ENCODE measurements around the gene IMPA2.
"Not testable (repeated sequence)": the region's sequence is repeated elsewhere in the genome, so short reads cannot be mapped to it uniquely, and the experiment has no call there.

Gene IMPA2

GRCh38 chr18:12068950-12069320 is 87.6 kb downstream of the IMPA2 start:
- Mint-ChIP-seq H3K27ac (no peak overlapping the region), H3K27me3 (peaks cover 4% of the 10 kb centered on the region), H3K9me3 (no peaks in the 10 kb centered on the region), H3K4me3 (no peak overlapping the region), H3K36me3 (ENCODE audit: low read depth) (no peaks in the 10 kb centered on the region), H3K4me1 (ENCODE audit: low read depth) (peaks cover 4% of the 10 kb centered on the region)
- intact Hi-C loops (cut with micrococcal nuclease) = no loop called here

GRCh38 chr18:12071066-12071465 is 89.8 kb downstream of the IMPA2 start:
- not testable (repeated sequence) for H3K4me3 Mint-ChIP-seq; H3K9me3 Mint-ChIP-seq; H3K36me3 Mint-ChIP-seq (ENCODE audit: low read depth); H3K4me1 Mint-ChIP-seq (ENCODE audit: low read depth); H3K27ac Mint-ChIP-seq
- peaks cover 10% of the 10 kb centered on the region for H3K27me3 Mint-ChIP-seq
- intact Hi-C loops (cut with micrococcal nuclease) = loop anchor here (5.0 kb wide), 1 partner anchor 166 kb away; no protein-coding TSS in a partner anchor

- Mint-ChIP-seq H3K4me3 (no peak overlapping the region), H3K36me3 (ENCODE audit: low read depth) (no peaks in the 10 kb centered on the region), H3K27me3 (peaks cover 21% of the 10 kb centered on the region), H3K4me1 (ENCODE audit: low read depth) (peaks cover 4% of the 10 kb centered on the region), H3K9me3 (no peaks in the 10 kb centered on the region), H3K27ac (no peak overlapping the region)
- intact Hi-C loops (cut with micrococcal nuclease) = loop anchor here (5.0 kb wide), 1 partner anchor 164 kb away; no protein-coding TSS in a partner anchor
These were observed 91.7 kb downstream of the IMPA2 start for GRCh38 chr18:12072996-12073395.

- no peaks in the 10 kb centered on the region for H3K9me3 Mint-ChIP-seq
- peaks cover 4% of the 10 kb centered on the region for H3K4me1 Mint-ChIP-seq (ENCODE audit: low read depth)
- H3K27me3 Mint-ChIP-seq = peaks cover 19% of the 10 kb centered on the region
- no peak overlapping the region for H3K4me3 Mint-ChIP-seq
- H3K27ac Mint-ChIP-seq = no peak overlapping the region
- H3K36me3 Mint-ChIP-seq (ENCODE audit: low read depth) = no peaks in the 10 kb centered on the region
- intact Hi-C loops (cut with micrococcal nuclease) = loop anchor here (5.0 kb wide), 1 partner anchor 163 kb away; no protein-coding TSS in a partner anchor
These were observed 93.4 kb downstream of the IMPA2 start for GRCh38 chr18:12074736-12075135.

- no peaks in the 10 kb centered on the region for H3K36me3 Mint-ChIP-seq (ENCODE audit: low read depth)
- H3K9me3 Mint-ChIP-seq = no peaks in the 10 kb centered on the region
- peak overlapping the region; percentile 42 for H3K4me3 Mint-ChIP-seq
- intact Hi-C loops (cut with micrococcal nuclease) = no loop called here
- peaks cover 19% of the 10 kb centered on the region for H3K27me3 Mint-ChIP-seq
- no peak overlapping the region for H3K27ac Mint-ChIP-seq
- H3K4me1 Mint-ChIP-seq (ENCODE audit: low read depth) = peaks cover 4% of the 10 kb centered on the region
These were observed 95.3 kb downstream of the IMPA2 start for GRCh38 chr18:12076424-12077140.

- intact Hi-C loops (cut with micrococcal nuclease); H3K9me3 Mint-ChIP-seq; H3K4me1 Mint-ChIP-seq (ENCODE audit: low read depth); H3K36me3 Mint-ChIP-seq (ENCODE audit: low read depth); H3K4me3 Mint-ChIP-seq; H3K27ac Mint-ChIP-seq: not testable (repeated sequence)
- peaks cover 23% of the 10 kb centered on the region for H3K27me3 Mint-ChIP-seq
These were observed 96.7 kb downstream of the IMPA2 start for GRCh38 chr18:12077994-12078393.

GRCh38 chr18:12079491-12080237 is 98.4 kb downstream of the IMPA2 start:
- H3K4me3 Mint-ChIP-seq = no peak overlapping the region
- no peaks in the 10 kb centered on the region for H3K36me3 Mint-ChIP-seq (ENCODE audit: low read depth)
- H3K27me3 Mint-ChIP-seq = peaks cover 28% of the 10 kb centered on the region
- no peak overlapping the region for H3K27ac Mint-ChIP-seq
- H3K4me1 Mint-ChIP-seq (ENCODE audit: low read depth) = no peaks in the 10 kb centered on the region
- no peaks in the 10 kb centered on the region for H3K9me3 Mint-ChIP-seq
- intact Hi-C loops (cut with micrococcal nuclease) = no loop called here
